ENCODE results near the gene TOMM34. TPM values are rescaled to one million over a fixed set of nuclear protein-coding genes. Genes with fewer than 3 reads are reported as not detected.

Gene TOMM34, protein sequence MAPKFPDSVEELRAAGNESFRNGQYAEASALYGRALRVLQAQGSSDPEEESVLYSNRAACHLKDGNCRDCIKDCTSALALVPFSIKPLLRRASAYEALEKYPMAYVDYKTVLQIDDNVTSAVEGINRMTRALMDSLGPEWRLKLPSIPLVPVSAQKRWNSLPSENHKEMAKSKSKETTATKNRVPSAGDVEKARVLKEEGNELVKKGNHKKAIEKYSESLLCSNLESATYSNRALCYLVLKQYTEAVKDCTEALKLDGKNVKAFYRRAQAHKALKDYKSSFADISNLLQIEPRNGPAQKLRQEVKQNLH
- total RNA-seq, result 63.4 and 64.5 TPM in 2 replicates

GRCh38 chr20:44960103-44960852 lies at the start of gene TOMM34:
Gene TOMM34, minus strand, starts transcription at chr20:44960397. Its CDS starts 64 bp downstream, at chr20:44960333.
- Mint-ChIP-seq H3K36me3 (ENCODE audit: low read depth) (peaks cover 38% of the 10 kb centered on the region), H3K27me3 (no peaks in the 10 kb centered on the region), H3K4me1 (peaks cover 62% of the 10 kb centered on the region), H3K9me3 (peaks cover 4% of the 10 kb centered on the region), H3K27ac (peak within 1 kb of the TSS; percentile 99), H3K4me3 (peak within 1 kb of the TSS; percentile 97)
- intact Hi-C loops (cut with micrococcal nuclease), result loop anchor here (5.0 to 10.0 kb wide), 2 partner anchors 137 to 355 kb away; no protein-coding TSS in a partner anchor
- peak; percentile 99 for DNase-seq

DNA sequence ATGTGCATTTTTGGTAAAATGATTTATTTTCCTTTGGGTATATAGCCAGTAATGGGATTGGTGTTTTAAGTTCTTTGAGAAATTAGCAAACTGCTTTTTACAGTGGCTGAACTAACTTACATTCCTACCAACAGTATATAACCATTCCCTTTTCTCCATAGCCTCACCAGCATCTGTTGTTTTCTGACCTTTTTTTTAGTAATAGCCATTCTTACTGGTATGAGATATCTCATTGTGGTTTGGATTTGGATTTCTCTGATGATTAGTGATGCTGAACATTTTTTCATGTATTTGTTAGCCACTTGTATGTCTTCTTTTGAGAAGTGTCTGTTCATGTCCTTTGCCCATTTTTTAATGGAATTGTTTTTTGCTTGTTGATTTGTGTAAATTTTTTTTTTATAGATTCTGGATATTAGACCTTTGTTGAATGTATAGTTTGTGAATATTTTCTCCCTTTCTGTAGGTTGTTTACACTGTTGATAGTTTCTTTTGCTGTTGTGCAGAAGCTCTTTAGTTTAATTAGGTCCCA lies 48.4 kb upstream of the TOMM34 start:
- no peak for DNase-seq
- Mint-ChIP-seq H3K27me3 (no peaks in the 10 kb centered on the region), H3K36me3 (ENCODE audit: low read depth) (peaks cover 51% of the 10 kb centered on the region), H3K4me1 (peaks cover 25% of the 10 kb centered on the region), H3K4me3 (no peak overlapping the region), H3K27ac (no peak overlapping the region), H3K9me3 (no peaks in the 10 kb centered on the region)
- intact Hi-C loops (cut with micrococcal nuclease), result no loop called here

GRCh38 chr20:44997668-44998067 lies 37.5 kb upstream of the TOMM34 start:
- peak overlapping the region; percentile 62 for H3K27ac Mint-ChIP-seq

GRCh38 chr20:44997171-44997570 lies 37.0 kb upstream of the TOMM34 start:
- H3K27ac Mint-ChIP-seq, result peak overlapping the region; percentile 62
- no peaks in the 10 kb centered on the region for H3K27me3 Mint-ChIP-seq
- no peaks in the 10 kb centered on the region for H3K9me3 Mint-ChIP-seq
- DNase-seq, result no peak
- H3K4me1 Mint-ChIP-seq, result peaks cover 40% of the 10 kb centered on the region
- no peak overlapping the region for H3K4me3 Mint-ChIP-seq
- H3K36me3 Mint-ChIP-seq (ENCODE audit: low read depth), result peaks cover 71% of the 10 kb centered on the region
- intact Hi-C loops (cut with micrococcal nuclease), result no loop called here

More at GRCh38 chr20:44997668-44998067, 37.5 kb upstream of the TOMM34 start:
- no peaks in the 10 kb centered on the region for H3K27me3 Mint-ChIP-seq
- no peak for DNase-seq
- H3K4me1 Mint-ChIP-seq, result peaks cover 37% of the 10 kb centered on the region
- intact Hi-C loops (cut with micrococcal nuclease), result no loop called here
- no peaks in the 10 kb centered on the region for H3K9me3 Mint-ChIP-seq
- H3K4me3 Mint-ChIP-seq, result no peak overlapping the region
- H3K36me3 Mint-ChIP-seq (ENCODE audit: low read depth), result peaks cover 70% of the 10 kb centered on the region

DNA sequence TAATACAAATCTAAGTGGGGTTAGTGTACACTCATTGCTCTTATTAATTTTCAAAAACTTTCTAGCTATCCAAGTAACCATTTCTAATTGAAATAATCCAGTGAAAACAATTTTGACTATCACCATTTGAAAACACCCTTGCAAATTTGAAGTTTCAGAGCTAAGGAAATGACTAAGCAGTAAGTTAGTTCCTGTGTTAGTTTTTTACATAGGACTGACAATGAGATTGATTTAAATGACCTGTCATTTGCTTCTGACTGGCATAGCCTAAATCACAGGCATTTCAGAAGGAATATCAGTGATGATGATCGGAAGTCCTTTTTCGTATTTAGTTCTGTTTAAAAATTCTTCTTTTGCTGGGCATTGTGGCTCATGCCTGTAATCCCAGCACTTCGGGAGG lies 33.1 kb upstream of the TOMM34 start:
- Mint-ChIP-seq H3K4me1 (peaks cover 62% of the 10 kb centered on the region), H3K27me3 (no peaks in the 10 kb centered on the region), H3K9me3 (no peaks in the 10 kb centered on the region), H3K4me3 (peak overlapping the region; percentile 65), H3K36me3 (ENCODE audit: low read depth) (peaks cover 60% of the 10 kb centered on the region), H3K27ac (peak overlapping the region; percentile 64)
- intact Hi-C loops (cut with micrococcal nuclease), result no loop called here
- no peak for DNase-seq

- no peaks in the 10 kb centered on the region for H3K9me3 Mint-ChIP-seq
- peak overlapping the region; percentile 83 for H3K4me3 Mint-ChIP-seq
- H3K4me1 Mint-ChIP-seq, result peaks cover 62% of the 10 kb centered on the region
- H3K36me3 Mint-ChIP-seq (ENCODE audit: low read depth), result peaks cover 55% of the 10 kb centered on the region
- no peaks in the 10 kb centered on the region for H3K27me3 Mint-ChIP-seq
- peak overlapping the region; percentile 93 for H3K27ac Mint-ChIP-seq
- intact Hi-C loops (cut with micrococcal nuclease), result loop anchor here (1.0 kb wide), 3 partner anchors 12 to 32 kb away; no protein-coding TSS in a partner anchor
- no peak for DNase-seq
Measured at GRCh38 chr20:44990957-44991356, 30.8 kb upstream of the TOMM34 start.

DNA sequence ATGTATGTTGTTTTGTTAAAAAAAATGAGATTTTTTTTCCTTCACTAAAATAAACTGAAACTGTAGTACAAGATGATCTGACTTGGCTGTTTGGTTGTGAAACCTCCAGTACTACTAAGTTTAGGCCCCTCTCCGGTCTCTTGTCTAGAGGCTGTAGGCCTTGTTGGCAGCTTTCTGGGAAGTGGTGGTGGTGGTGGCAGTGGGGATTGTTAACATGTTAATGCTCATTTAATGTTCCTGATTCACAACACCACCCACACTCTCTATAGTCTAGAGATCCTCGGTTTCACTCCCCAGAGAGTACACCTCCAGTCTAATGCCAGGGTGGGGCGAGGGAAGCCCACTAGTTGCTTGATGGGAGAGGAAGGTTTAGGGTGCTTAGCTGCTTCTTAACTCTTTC lies 30.2 kb upstream of the TOMM34 start:
- peak; percentile 77 for DNase-seq
- Mint-ChIP-seq H3K4me3 (peak overlapping the region; percentile 83), H3K27ac (peak overlapping the region; percentile 93), H3K9me3 (no peaks in the 10 kb centered on the region), H3K4me1 (peaks cover 63% of the 10 kb centered on the region), H3K27me3 (no peaks in the 10 kb centered on the region), H3K36me3 (ENCODE audit: low read depth) (peaks cover 55% of the 10 kb centered on the region)
- intact Hi-C loops (cut with micrococcal nuclease), result loop anchor here (1.0 kb wide), 3 partner anchors 11 to 31 kb away; no protein-coding TSS in a partner anchor

DNA sequence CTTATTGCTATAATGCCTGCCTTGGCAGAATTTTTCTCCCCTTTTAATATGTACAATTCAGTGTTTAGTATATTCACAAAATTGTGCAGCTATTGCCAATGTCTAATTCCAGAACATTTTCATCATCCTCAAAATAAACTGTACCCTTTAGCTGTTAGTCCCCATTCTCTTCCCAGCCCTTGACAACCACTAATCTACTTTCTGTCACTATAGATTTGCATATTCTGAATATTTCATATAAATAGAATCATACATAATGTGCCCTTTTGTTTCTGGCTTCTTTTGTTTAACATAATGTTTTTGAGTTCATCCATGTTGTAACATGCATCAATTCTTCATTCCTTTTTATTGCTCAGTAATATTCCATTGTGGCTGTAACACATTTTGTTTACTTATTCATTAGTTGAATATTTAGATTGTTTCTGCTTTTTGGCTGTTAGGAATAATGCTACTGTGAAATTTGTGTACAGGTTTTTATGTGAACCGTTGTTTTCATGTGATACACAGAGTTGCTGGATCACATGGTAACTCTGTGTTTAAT lies 28.5 kb upstream of the TOMM34 start:
- Mint-ChIP-seq H3K27me3 (no peaks in the 10 kb centered on the region), H3K4me1 (peaks cover 58% of the 10 kb centered on the region), H3K4me3 (peak overlapping the region; percentile 17), H3K27ac (peak overlapping the region; percentile 6), H3K36me3 (ENCODE audit: low read depth) (peaks cover 49% of the 10 kb centered on the region), H3K9me3 (no peaks in the 10 kb centered on the region)
- intact Hi-C loops (cut with micrococcal nuclease), result no loop called here
- no peak for DNase-seq

GRCh38 chr20:44983093-44983674 lies 23.0 kb upstream of the TOMM34 start:
- DNase-seq, result peak; percentile 52
- peaks cover 65% of the 10 kb centered on the region for H3K36me3 Mint-ChIP-seq (ENCODE audit: low read depth)
- intact Hi-C loops (cut with micrococcal nuclease), result no loop called here
- H3K4me3 Mint-ChIP-seq, result no peak overlapping the region
- H3K27me3 Mint-ChIP-seq, result no peaks in the 10 kb centered on the region
- no peaks in the 10 kb centered on the region for H3K9me3 Mint-ChIP-seq
- H3K4me1 Mint-ChIP-seq, result peaks cover 57% of the 10 kb centered on the region
- H3K27ac Mint-ChIP-seq, result peak overlapping the region; percentile 31

GRCh38 chr20:44981736-44982406 lies 21.7 kb upstream of the TOMM34 start:
- intact Hi-C loops (cut with micrococcal nuclease), result no loop called here
- Mint-ChIP-seq H3K27me3 (no peaks in the 10 kb centered on the region), H3K4me1 (peaks cover 64% of the 10 kb centered on the region), H3K27ac (peak overlapping the region; percentile 70), H3K4me3 (no peak overlapping the region), H3K9me3 (no peaks in the 10 kb centered on the region), H3K36me3 (ENCODE audit: low read depth) (peaks cover 70% of the 10 kb centered on the region)
- DNase-seq, result peak; percentile 55

DNA sequence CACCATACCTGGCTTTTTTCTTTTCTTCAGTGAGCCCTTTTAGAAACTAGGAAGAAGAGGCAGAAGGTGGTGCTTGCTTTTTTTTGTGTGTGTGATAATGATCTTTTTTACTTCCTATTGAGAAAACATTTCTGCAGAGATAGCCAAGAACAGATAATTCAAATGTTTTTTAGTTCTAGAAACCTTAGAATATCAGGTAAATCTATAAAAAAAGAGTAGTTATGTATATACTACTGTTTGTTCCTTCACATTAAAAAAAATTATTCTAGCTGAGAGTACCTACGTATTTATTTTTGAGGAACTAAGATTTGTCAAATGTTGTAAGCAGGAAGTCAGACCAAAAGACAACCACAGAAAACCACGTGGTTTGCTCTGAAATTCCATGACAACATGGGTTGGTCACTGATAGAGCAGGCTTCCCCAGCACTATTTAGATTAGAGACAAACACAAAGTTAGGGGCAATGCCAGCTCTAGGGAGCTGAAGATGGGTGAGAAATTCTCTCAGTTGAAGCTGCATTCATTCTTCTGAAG lies 19.0 kb upstream of the TOMM34 start:
- Mint-ChIP-seq H3K27ac (peak overlapping the region; percentile 96), H3K9me3 (peaks cover 5% of the 10 kb centered on the region), H3K4me3 (peak overlapping the region; percentile 78), H3K36me3 (ENCODE audit: low read depth) (peaks cover 82% of the 10 kb centered on the region), H3K27me3 (no peaks in the 10 kb centered on the region), H3K4me1 (peaks cover 74% of the 10 kb centered on the region)
- intact Hi-C loops (cut with micrococcal nuclease), result loop anchor here (1.0 kb wide), 3 partner anchors 8 to 20 kb away; no protein-coding TSS in a partner anchor
- peak; percentile 93 for DNase-seq

GRCh38 chr20:44976698-44977097 lies 16.5 kb upstream of the TOMM34 start:
- peaks cover 5% of the 10 kb centered on the region for H3K9me3 Mint-ChIP-seq
- no peaks in the 10 kb centered on the region for H3K27me3 Mint-ChIP-seq
- DNase-seq, result no peak
- H3K36me3 Mint-ChIP-seq (ENCODE audit: low read depth), result peaks cover 82% of the 10 kb centered on the region
- no peak overlapping the region for H3K4me3 Mint-ChIP-seq
- intact Hi-C loops (cut with micrococcal nuclease), result no loop called here
- H3K4me1 Mint-ChIP-seq, result peaks cover 76% of the 10 kb centered on the region
- peak overlapping the region; percentile 78 for H3K27ac Mint-ChIP-seq

- peak overlapping the region; percentile 76 for H3K27ac Mint-ChIP-seq
- H3K9me3 Mint-ChIP-seq, result peaks cover 5% of the 10 kb centered on the region
- intact Hi-C loops (cut with micrococcal nuclease), result loop anchor here (5.0 kb wide), 1 partner anchor 64 kb away; no protein-coding TSS in a partner anchor
- no peak for DNase-seq
- H3K4me1 Mint-ChIP-seq, result peaks cover 76% of the 10 kb centered on the region
- no peaks in the 10 kb centered on the region for H3K27me3 Mint-ChIP-seq
- H3K36me3 Mint-ChIP-seq (ENCODE audit: low read depth), result peaks cover 66% of the 10 kb centered on the region
- peak overlapping the region; percentile 61 for H3K4me3 Mint-ChIP-seq
Measured at GRCh38 chr20:44973053-44973452, 12.9 kb upstream of the TOMM34 start.

All from activated CD4-positive, alpha-beta T cell treated with anti-CD3 and anti-CD28 coated beads, Interleukin-2, amount 10 ng/mL, durations not matched to agents 24 days and 14 days (primary cell).